ENCODE data around the gene HSFX4. TPM values are rescaled to one million over a fixed set of nuclear protein-coding genes. Genes with fewer than 3 reads are reported as not detected.

The HSFX4 gene
- total and polyA plus RNA-seq, 3 donors from 2014 or later = 2.4 to 9.7 (median 6.0) TPM

GRCh38 chrX:149949743-149950436 lies 20.5 kb downstream of the HSFX4 start:
- intact Hi-C loops (cut with DNase I; ENCODE audit: low total_unique reads) = no loop called here
- no peaks in the 10 kb centered on the region for H3K4me1 ChIP-seq
- H3K27me3 ChIP-seq = no peaks in the 10 kb centered on the region
- no peak overlapping the region for H3K27ac ChIP-seq
- no peaks in the 10 kb centered on the region for H3K9me3 ChIP-seq
- DNase-seq = no peak
- no peaks in the 10 kb centered on the region for H3K36me3 ChIP-seq (ENCODE audit: low read depth, missing control alignments)
- no peak overlapping the region for H3K4me3 ChIP-seq
- 45 to 65% methylated on average over 5 to 6 of the region's 6 CpGs for WGBS, 2 donors
- TF ChIP-seq POLR2A (IDR thresholded peaks at IDR 0.05) (no peak), CTCF (IDR thresholded peaks at IDR 0.05) (no peak)

- H3K27me3 ChIP-seq = no peaks in the 10 kb centered on the region
- intact Hi-C loops (cut with DNase I; ENCODE audit: low total_unique reads) = no loop called here
- no peaks in the 10 kb centered on the region for H3K9me3 ChIP-seq
- no peak overlapping the region for H3K27ac ChIP-seq
- DNase-seq = peak; percentile 41
- H3K4me3 ChIP-seq = no peak overlapping the region
- 14 to 57% methylated on average over 1 of the region's 1 CpG for WGBS, 2 donors
- peak; percentile 16 to 30 (median 23) for TF ChIP-seq CTCF (IDR thresholded peaks at IDR 0.05)
- no peak for TF ChIP-seq POLR2A (IDR thresholded peaks at IDR 0.05)
- no peaks in the 10 kb centered on the region for H3K4me1 ChIP-seq
- no peaks in the 10 kb centered on the region for H3K36me3 ChIP-seq (ENCODE audit: low read depth, missing control alignments)
These were observed 21.3 kb downstream of the HSFX4 start for GRCh38 chrX:149950681-149951080.

GRCh38 chrX:149961572-149961971 lies 32.2 kb downstream of the HSFX4 start:
- DNase-seq = no peak
- Histone ChIP-seq H3K27ac (no peak overlapping the region), H3K9me3 (no peaks in the 10 kb centered on the region), H3K36me3 (ENCODE audit: low read depth, missing control alignments) (no peaks in the 10 kb centered on the region), H3K4me1 (peaks cover 4% of the 10 kb centered on the region), H3K4me3 (no peak overlapping the region), H3K27me3 (no peaks in the 10 kb centered on the region)
- intact Hi-C loops (cut with DNase I; ENCODE audit: low total_unique reads) = no loop called here
- TF ChIP-seq POLR2A (IDR thresholded peaks at IDR 0.05) (no peak), CTCF (IDR thresholded peaks at IDR 0.05) (no peak)
- 44 to 61% methylated on average over 2 of the region's 2 CpGs for WGBS, 2 donors

GRCh38 chrX:149962010-149962409 lies 32.6 kb downstream of the HSFX4 start:
- Histone ChIP-seq H3K27ac (no peak overlapping the region), H3K9me3 (no peaks in the 10 kb centered on the region), H3K36me3 (ENCODE audit: low read depth, missing control alignments) (no peaks in the 10 kb centered on the region), H3K27me3 (no peaks in the 10 kb centered on the region), H3K4me3 (no peak overlapping the region), H3K4me1 (peaks cover 4% of the 10 kb centered on the region)
- TF ChIP-seq POLR2A (IDR thresholded peaks at IDR 0.05) (no peak), CTCF (IDR thresholded peaks at IDR 0.05) (no peak)
- intact Hi-C loops (cut with DNase I; ENCODE audit: low total_unique reads) = no loop called here
- DNase-seq = no peak
